GM19239 (cell line): Measurements from ENCODE around the gene ELMO1.
"Not testable (repeated sequence)": the region's sequence is repeated elsewhere in the genome, so short reads cannot be mapped to it uniquely, and the experiment has no call there.

ENCODE experiments used
- DNase-seq: peaks from one replicate; pipeline ENCODE4 v3.0.0; 2011; ENCODE audit warnings: low spot score; ENCODE audit not compliant: insufficient read length
- FAIRE-seq: peaks from 2 replicates; lab custom pipeline; 2011; peaks lifted over from hg19 to GRCh38; lab: Jason Lieb, UNC

The ELMO1 gene

GRCh38 chr7:37173670-37174069 is 275.0 kb downstream of the ELMO1 start:
- no peak for FAIRE-seq
- no peak for DNase-seq

- DNase-seq (no peak), FAIRE-seq (no peak)
Observed at GRCh38 chr7:37162106-37162505, 286.6 kb downstream of the ELMO1 start.

GRCh38 chr7:37160656-37161055 is 288.0 kb downstream of the ELMO1 start:
- no peak for DNase-seq
- FAIRE-seq: no peak

- no peak for FAIRE-seq
- DNase-seq: no peak
Observed at GRCh38 chr7:37153376-37153775, 295.3 kb downstream of the ELMO1 start.

- FAIRE-seq (no peak), DNase-seq (no peak)
Observed at GRCh38 chr7:37151741-37152413, 296.8 kb downstream of the ELMO1 start.

- FAIRE-seq (no peak), DNase-seq (no peak)
Observed at GRCh38 chr7:37150856-37151255, 297.8 kb downstream of the ELMO1 start.

- DNase-seq (no peak), FAIRE-seq (no peak)
Observed at GRCh38 chr7:37150180-37150579, 298.5 kb downstream of the ELMO1 start.

GRCh38 chr7:37149773-37150124 is 298.9 kb downstream of the ELMO1 start:
- FAIRE-seq: peak; percentile 26

GRCh38 chr7:37149051-37149772 is 299.5 kb downstream of the ELMO1 start:
- FAIRE-seq (no peak), DNase-seq (no peak)

More at GRCh38 chr7:37149773-37150124, 298.9 kb downstream of the ELMO1 start:
- no peak for DNase-seq

- no peak for DNase-seq
- no peak for FAIRE-seq
Observed at GRCh38 chr7:37145682-37146081, 303.0 kb downstream of the ELMO1 start.

GRCh38 chr7:37144423-37144822 is 304.2 kb downstream of the ELMO1 start:
- FAIRE-seq (no peak), DNase-seq (no peak)

- FAIRE-seq: no peak
- DNase-seq: no peak
Observed at GRCh38 chr7:37142958-37143357, 305.7 kb downstream of the ELMO1 start.

GRCh38 chr7:37141742-37142141 is 306.9 kb downstream of the ELMO1 start:
- DNase-seq (no peak), FAIRE-seq (no peak)

- FAIRE-seq, DNase-seq: not testable (repeated sequence)
Observed at GRCh38 chr7:37133902-37134301, 314.8 kb downstream of the ELMO1 start.

- DNase-seq (no peak), FAIRE-seq (no peak)
Observed at GRCh38 chr7:37131855-37132254, 316.8 kb downstream of the ELMO1 start.

GRCh38 chr7:37129035-37129425 is 319.6 kb downstream of the ELMO1 start:
- no peak for FAIRE-seq
- DNase-seq: no peak

- FAIRE-seq (no peak), DNase-seq (no peak)
Observed at GRCh38 chr7:37128327-37129034, 320.2 kb downstream of the ELMO1 start.

- DNase-seq: no peak
- no peak for FAIRE-seq
Observed at GRCh38 chr7:37119296-37119860, 329.3 kb downstream of the ELMO1 start.

GRCh38 chr7:37118004-37118403 is 330.7 kb downstream of the ELMO1 start:
- no peak for FAIRE-seq
- DNase-seq: no peak

- FAIRE-seq (no peak), DNase-seq (no peak)
Observed at GRCh38 chr7:37117292-37117691, 331.4 kb downstream of the ELMO1 start.

GRCh38 chr7:37116093-37116701 is 332.5 kb downstream of the ELMO1 start:
- FAIRE-seq (no peak), DNase-seq (no peak)
